Esophagus muscularis mucosa (tissue), 4 donors: ENCODE data around the gene ALPK3. TPM values are rescaled to one million over a fixed set of nuclear protein-coding genes. Genes with fewer than 3 reads are reported as not detected.

ENCODE experiments used
- DNase-seq: peaks from one replicate; pipeline ENCODE4 v3.0.0-alpha.2; 2017; ENCODE audit errors: extremely low spot score
- H3K27ac ChIP-seq, 4 donors: fragments of 200-600 bp; sonication (generic); replicated peaks in 1 of 4; 1 replicate in 3 of 4; 2 replicates in 1 of 4; pipeline ENCODE4 v1.5.1; 2016 to 2019; ENCODE audit warnings: mild to moderate bottlenecking in 1 of 4
- H3K27me3 ChIP-seq, 4 donors: fragments of 200-600 bp; sonication (generic); one replicate each; pipeline versions ENCODE4 v1.5.1 to v1.6.0; 2016 to 2019
- H3K36me3 ChIP-seq, 4 donors: fragments of 200-600 bp; sonication (generic); one replicate each; pipeline ENCODE4 v1.5.1; 2016 to 2019
- H3K4me1 ChIP-seq, 4 donors: fragments of 200-600 bp; sonication (generic); one replicate each; pipeline ENCODE4 v1.5.1; 2016 to 2019
- H3K4me3 ChIP-seq, 4 donors: fragments of 200-600 bp; sonication (generic); 1 replicate in 2 of 4; 2 replicates in 2 of 4; pipeline ENCODE4 v1.5.1; 2016 to 2019; ENCODE audit warnings: mild to moderate bottlenecking in 4 of 4, moderate library complexity in 1 of 4
- H3K9me3 ChIP-seq, 4 donors: fragments of 200-600 bp; sonication (generic); 1 replicate in 3 of 4; 2 replicates in 1 of 4; pipeline ENCODE4 v1.5.1; 2016 to 2019
- EP300 ChIP-seq: sonication (generic); formaldehyde crosslinking; IDR thresholded peaks from one replicate; pipeline ENCODE4 v1.6.1; 2017; ENCODE audit warnings: antibody characterized with exemption
- POLR2A ChIP-seq: fragments of 450-650 bp; IDR thresholded peaks from one replicate; pipeline ENCODE4 v1.6.1; 2017; ENCODE audit warnings: antibody characterized with exemption, moderate library complexity, mild to moderate bottlenecking, low read depth
- POLR2AphosphoS5 ChIP-seq, 2 donors: sonication (generic); formaldehyde crosslinking; IDR thresholded peaks; one replicate each; pipeline ENCODE4 v1.6.1; 2017; ENCODE audit warnings: antibody characterized with exemption in 2 of 2
- WGBS: methylation state at CpG from one replicate; pipeline ENCODE4 v1.1.5; 2018; 5-methylcytosine and 5-hydroxymethylcytosine counted together
- intact Hi-C: fragments of 100-400 bp; cut with DNase I; formaldehyde crosslinking; loops from one replicate; pipeline ENCODE4 v1.15.1; 2023
- total RNA-seq, 4 donors: library from RNA; depleted of rRNA; stranded (reverse); fragments of >200 nt; gene quantifications; one replicate each; pipeline versions ENCODE4 v1.1.0 to v1.2.1, GENCODE V29; 2016
- TF ChIP-seq, protein P1 (sequence below), 3 experiments: fragments of 200-600 bp in 2 of 3; fragments of 450-650 bp in 1 of 3; sonication (generic) in 2 of 3; IDR thresholded peaks; one replicate each; pipeline ENCODE4 v1.5.1; 2017 to 2019; ENCODE audit warnings: antibody characterized with exemption in 3 of 3, mild to moderate bottlenecking in 2 of 3, moderate library complexity in 1 of 3

The ALPK3 gene
- total RNA-seq, 4 donors from 2014 or later, result 9.1 to 21.5 (median 16.2) TPM

DNA sequence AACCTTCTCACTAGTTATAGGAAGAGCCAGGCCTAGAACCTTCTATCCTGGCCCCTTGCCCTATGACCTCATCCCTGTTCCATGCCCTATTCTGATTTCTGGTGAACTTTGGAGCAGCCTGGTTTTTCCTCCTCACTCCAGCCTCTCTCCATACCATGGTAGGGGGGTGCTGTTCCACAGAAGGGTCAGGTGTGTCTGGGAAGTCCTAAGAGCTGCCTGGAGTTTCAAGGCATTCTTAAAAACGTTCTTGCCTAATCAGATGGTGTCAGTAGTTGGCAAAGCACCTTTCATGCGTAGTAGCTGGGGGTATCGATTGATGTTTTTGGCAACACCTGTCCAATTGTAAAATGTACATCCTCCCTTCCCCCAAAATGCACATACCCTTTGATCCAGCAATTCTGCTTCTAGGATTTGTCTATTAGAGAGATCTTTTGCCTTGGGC is 16.8 kb upstream of the ALPK3 start:
- no peaks in the 10 kb centered on the region for H3K27me3 ChIP-seq
- H3K27ac ChIP-seq, result no peak overlapping the region
- TF ChIP-seq EP300 (no peak), POLR2AphosphoS5 (IDR thresholded peaks at IDR 0.05) (no peak), POLR2A (no peak)
- TF ChIP-seq, protein P1, sequence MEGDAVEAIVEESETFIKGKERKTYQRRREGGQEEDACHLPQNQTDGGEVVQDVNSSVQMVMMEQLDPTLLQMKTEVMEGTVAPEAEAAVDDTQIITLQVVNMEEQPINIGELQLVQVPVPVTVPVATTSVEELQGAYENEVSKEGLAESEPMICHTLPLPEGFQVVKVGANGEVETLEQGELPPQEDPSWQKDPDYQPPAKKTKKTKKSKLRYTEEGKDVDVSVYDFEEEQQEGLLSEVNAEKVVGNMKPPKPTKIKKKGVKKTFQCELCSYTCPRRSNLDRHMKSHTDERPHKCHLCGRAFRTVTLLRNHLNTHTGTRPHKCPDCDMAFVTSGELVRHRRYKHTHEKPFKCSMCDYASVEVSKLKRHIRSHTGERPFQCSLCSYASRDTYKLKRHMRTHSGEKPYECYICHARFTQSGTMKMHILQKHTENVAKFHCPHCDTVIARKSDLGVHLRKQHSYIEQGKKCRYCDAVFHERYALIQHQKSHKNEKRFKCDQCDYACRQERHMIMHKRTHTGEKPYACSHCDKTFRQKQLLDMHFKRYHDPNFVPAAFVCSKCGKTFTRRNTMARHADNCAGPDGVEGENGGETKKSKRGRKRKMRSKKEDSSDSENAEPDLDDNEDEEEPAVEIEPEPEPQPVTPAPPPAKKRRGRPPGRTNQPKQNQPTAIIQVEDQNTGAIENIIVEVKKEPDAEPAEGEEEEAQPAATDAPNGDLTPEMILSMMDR (IDR thresholded peaks at IDR 0.05), result no peak
- 90% methylated on average over 3 of the region's 3 CpGs for WGBS
- H3K4me3 ChIP-seq, result no peak overlapping the region
- DNase-seq, result no peak
- H3K4me1 ChIP-seq, result peaks cover 11 to 23% (median 16%) of the 10 kb centered on the region in 4 donors
- peaks cover 51 to 91% (median 77%) of the 10 kb centered on the region in 4 donors for H3K36me3 ChIP-seq
- intact Hi-C loops, result no loop called here
- H3K9me3 ChIP-seq, result no peaks in the 10 kb centered on the region

DNA sequence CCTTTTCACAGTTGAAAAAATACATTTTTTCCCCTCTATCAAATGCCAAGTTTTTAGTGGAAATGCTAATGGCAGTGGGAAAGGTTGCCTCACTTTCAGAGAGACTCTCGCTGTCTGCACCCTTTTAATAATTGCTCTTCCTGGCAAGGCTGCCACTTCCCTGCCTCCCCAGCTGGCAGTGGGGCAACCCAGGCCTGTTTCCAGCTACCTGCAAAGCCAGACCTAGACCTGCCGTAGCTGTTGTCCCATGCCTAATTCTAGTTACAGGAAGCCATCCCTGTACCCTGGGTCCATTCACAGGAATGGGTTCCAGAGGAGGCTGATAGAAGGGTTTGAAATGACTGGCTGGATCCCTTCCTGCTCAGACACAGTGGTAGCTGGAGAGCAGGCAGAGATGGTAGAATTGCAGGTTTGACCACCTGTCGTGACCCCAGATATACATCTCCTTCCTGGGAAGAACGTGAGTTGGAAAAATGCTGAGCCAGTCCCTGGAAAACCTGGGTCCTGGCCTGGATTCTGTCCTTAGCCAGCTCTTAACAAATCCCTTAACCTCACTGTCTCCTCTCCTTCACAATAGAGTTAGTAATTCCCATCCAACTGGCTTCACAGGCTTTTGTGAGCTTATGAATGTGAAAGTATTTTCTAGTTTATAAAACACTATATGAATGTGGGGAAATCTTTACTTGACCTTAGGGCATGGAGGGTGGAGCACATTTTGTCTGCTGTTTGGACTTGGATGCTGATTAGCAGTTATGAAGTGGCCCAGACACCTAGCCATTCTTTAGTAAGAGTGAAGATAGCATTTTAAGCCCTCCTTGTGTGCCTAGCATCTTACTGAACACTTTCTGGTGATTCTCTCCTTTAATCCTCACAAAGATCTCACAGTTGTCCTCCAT is 12.9 kb upstream of the ALPK3 start:
- TF ChIP-seq POLR2AphosphoS5 (IDR thresholded peaks at IDR 0.05), result no peak
- TF ChIP-seq POLR2A, result no peak
- TF ChIP-seq EP300, result no peak
- TF ChIP-seq, protein P1 (IDR thresholded peaks at IDR 0.05), result no peak
- Histone ChIP-seq H3K27ac (peak overlapping the region in 3 of 4 donors; percentile 4 to 66 (median 32)), H3K9me3 (no peaks in the 10 kb centered on the region), H3K4me1 (peaks cover 11 to 26% (median 16%) of the 10 kb centered on the region in 4 donors), H3K4me3 (no peak overlapping the region), H3K27me3 (no peaks in the 10 kb centered on the region), H3K36me3 (peaks cover 31 to 62% (median 51%) of the 10 kb centered on the region in 4 donors)
- 65% methylated on average over 4 of the region's 4 CpGs for WGBS
- intact Hi-C loops, result no loop called here
- DNase-seq, result no peak

DNA sequence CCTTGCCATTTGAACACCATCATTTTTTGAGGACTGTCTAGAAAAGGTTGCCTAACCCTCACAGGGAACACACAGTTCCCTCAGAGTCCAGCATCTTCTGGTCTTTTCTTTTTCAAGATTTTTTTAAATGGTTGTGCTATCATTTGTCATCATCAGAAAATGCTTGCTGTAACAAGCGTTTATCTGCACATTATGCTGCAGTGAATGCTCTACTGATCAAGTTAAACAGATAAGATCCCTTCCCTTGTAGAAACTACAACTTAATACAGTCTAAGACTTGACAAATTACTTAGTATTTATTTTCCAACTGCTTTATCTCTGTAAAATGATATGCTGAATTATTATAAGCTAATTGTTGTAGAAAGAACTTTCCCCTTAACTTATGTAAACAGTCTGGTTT is 11.9 kb upstream of the ALPK3 start:
- no peak overlapping the region for H3K4me3 ChIP-seq
- peak overlapping the region in 1 of 4 donors; percentile 66 for H3K27ac ChIP-seq
- no peak for TF ChIP-seq POLR2A
- no peak for TF ChIP-seq POLR2AphosphoS5 (IDR thresholded peaks at IDR 0.05)
- TF ChIP-seq, protein P1 (IDR thresholded peaks at IDR 0.05), result no peak
- TF ChIP-seq EP300, result no peak
- WGBS, result 71% methylated on average over 1 of the region's 1 CpG
- no peak for DNase-seq
- peaks cover 5 to 26% (median 16%) of the 10 kb centered on the region in 4 donors for H3K4me1 ChIP-seq
- no peaks in the 10 kb centered on the region for H3K27me3 ChIP-seq
- H3K9me3 ChIP-seq, result no peaks in the 10 kb centered on the region
- intact Hi-C loops, result no loop called here
- peaks cover 22 to 53% (median 41%) of the 10 kb centered on the region in 4 donors for H3K36me3 ChIP-seq

DNA sequence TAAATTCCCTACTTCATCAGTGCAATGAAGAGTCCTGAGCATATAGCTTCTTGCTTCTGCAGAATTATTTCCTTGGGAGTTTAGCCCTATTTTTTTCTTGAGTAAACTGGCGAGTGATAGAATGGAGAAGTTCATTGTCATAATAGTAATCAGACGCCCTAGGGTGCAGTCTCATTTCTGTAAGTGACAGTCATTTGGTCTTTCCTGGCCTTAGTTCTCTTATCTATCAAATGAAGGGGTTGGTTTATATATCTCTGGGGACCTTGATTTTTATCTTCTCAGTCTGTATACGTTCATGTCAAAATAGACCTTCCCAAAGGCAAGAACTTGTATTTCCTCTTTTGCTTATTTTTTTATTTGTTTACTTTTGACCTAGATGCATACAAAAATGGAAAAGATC is 9.9 kb upstream of the ALPK3 start:
- 91% methylated on average over 3 of the region's 3 CpGs for WGBS
- peaks cover 5 to 33% (median 22%) of the 10 kb centered on the region in 4 donors for H3K36me3 ChIP-seq
- no peaks in the 10 kb centered on the region for H3K9me3 ChIP-seq
- H3K27me3 ChIP-seq, result no peaks in the 10 kb centered on the region
- H3K4me1 ChIP-seq, result peaks cover 5 to 26% (median 16%) of the 10 kb centered on the region in 4 donors
- TF ChIP-seq, protein P1 (IDR thresholded peaks at IDR 0.05), result no peak
- TF ChIP-seq EP300, result no peak
- TF ChIP-seq POLR2AphosphoS5 (IDR thresholded peaks at IDR 0.05), result no peak
- no peak for TF ChIP-seq POLR2A
- intact Hi-C loops, result no loop called here
- no peak overlapping the region for H3K27ac ChIP-seq
- no peak overlapping the region for H3K4me3 ChIP-seq
- DNase-seq, result no peak
